Measurements from ENCODE around the gene CHD5. TPM values are rescaled to one million over a fixed set of nuclear protein-coding genes. Genes with fewer than 3 reads are reported as not detected.

The CHD5 gene
- total RNA-seq, 1 donor from 2014 or later, result 1.1 TPM

GRCh38 chr1:6098303-6099215 is 81.6 kb downstream of the CHD5 start:
- DNase-seq, result peak; percentile 21

GRCh38 chr1:6097824-6098223 is 82.3 kb downstream of the CHD5 start:
- no peak for DNase-seq

DNA sequence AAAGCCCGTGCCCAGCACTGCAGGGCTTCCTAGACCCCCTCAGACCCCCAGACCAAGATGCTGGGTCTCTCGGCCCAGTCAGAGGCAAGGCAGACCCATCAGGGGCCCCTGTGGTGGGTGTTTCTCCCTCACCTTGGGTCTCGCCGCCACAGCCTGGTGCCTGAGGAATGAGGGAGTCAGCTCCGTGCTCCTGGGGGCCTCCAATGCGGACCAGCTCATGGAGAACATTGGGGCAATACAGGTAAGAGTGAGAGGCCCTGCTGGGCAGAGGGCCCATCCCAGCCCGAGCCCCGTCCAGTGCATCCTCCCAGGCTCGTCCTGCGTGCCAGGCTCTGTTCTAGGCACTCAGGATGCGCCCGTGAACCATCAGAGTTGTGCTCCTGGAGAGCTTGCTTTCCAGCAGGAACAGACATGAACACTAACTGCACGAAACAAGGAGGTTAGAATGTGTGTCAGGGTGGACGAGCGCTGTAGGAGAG is 83.0 kb downstream of the CHD5 start:
- no peak for DNase-seq

DNA sequence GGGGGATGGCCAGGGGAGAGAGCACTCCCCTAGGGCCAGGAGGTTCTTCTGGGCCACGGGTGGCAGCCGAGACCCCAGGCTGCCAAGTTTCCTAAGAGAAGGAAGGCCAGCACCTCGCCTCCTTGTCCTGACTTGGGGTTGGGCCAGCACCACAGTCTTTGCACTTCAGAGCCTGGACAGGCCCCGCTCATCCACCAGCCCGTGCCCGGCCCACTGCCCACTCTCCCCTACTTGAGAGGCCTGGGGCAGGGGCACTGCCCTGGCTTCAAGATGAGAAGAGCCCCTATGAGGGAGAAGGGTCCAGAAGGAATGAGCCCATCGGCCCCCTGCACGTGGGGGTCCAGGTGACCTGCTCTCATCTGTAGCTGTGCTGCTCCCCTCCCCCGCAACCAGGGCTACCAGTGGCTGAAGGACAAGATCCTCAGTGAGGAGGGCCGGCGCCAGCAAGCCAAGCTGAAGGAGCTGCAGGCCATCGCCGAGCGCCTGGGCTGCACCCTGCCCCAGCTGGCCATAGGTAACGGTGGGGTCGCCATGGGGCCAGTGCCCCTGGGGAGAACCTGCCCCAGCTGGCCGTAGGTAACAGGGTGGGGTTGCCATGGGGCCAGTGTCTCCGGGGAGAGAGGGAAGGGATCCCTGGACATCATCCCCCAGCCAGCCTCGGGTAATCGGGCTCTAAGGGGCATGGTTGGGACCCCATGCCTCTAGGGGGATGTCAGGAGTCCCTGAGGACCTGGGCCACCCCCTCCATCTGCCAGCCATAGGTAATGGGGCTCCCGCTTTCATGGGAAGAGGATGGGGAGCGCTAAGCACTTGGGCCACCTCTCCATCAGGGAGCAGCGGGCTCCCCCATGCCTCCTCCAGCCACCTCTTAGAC is 83.6 kb downstream of the CHD5 start:
- no peak for DNase-seq

DNA sequence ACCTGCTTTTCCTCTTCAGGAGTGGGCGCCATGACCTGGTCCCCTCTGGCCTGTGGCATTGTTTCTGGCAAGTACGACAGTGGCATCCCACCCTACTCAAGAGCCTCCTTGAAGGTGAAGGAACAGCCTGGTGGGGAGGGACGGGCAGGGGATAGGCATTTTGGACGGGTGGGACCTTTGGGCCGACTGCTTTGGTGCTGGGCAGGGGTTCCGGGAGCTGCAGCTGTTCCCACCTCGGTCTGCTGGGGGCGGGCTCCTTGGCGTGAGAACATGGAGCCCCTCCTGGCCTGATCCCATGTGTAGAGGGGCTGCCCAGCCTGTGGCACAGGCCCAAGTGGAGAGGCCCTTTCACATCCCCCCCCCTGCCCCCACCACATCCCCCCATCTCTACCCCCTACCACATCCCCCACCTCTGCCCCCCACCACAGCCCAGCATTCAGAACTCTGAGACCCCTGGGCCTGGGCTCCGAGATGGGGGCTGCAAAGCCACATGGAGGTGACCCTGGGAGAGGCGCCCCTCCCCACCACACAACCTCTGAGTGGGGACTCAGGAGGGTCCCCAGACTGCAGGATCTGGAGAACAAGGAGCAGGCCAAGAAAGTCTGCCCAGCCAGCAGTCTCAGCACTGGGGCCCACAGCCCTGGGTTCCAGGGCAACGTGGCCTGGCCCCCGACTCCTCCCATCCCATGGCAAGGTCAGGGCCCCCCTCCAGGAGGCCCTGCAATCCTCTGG is 84.4 kb downstream of the CHD5 start:
- DNase-seq, result no peak

DNA sequence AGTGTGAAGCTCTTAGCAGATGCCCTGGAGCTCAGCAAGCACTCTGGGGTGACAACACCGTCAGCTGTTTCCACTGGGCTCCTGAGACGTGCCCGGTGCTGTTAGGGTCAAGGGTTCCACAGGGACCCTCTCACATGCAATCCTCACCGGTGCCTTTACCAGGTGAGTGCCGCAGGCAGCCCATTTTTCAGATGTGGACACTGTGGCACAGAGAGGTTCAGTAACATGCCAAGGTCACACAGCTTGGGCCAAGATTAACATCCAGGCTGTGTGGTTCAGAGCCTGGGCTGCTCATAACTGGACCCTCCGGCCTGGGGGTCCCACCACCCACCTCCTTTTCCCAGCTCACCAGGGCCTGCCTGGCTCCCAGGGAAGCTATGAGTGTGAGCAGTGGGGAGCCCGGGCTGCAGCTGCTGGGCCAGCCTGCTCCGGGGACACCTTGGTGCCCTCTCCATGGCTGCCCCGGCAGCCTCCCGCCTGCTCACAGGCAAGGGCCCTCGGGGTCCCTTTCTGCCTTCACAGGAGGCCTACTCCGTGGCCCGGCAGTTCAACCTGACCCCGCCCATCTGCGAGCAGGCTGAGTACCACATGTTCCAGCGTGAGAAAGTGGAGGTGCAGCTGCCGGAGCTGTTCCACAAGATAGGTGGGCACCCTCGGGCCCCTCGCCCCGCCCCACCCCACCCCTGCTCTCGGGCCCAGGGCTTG is 85.2 kb downstream of the CHD5 start:
- DNase-seq, result no peak

DNA sequence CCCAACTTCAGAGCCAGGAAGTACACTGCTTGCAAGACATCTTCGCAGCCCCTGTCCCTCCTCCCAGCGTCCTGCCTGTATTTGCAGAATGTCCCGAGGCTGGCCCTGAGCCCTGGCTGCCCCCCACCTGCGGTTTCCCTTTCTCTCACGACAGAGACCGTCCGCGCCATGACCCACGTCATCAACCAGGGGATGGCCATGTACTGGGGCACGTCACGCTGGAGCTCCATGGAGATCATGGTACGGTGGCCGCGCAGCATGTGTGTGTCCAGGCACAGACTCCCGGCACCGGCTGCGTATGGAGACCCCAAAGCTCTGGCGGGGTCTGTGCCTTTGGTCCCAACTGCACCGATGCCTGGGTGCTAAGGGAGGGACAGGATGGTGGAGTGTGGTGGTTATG is 85.9 kb downstream of the CHD5 start:
- no peak for DNase-seq

- no peak for DNase-seq
Measured at GRCh38 chr1:6093611-6094010, 86.5 kb downstream of the CHD5 start.

DNA sequence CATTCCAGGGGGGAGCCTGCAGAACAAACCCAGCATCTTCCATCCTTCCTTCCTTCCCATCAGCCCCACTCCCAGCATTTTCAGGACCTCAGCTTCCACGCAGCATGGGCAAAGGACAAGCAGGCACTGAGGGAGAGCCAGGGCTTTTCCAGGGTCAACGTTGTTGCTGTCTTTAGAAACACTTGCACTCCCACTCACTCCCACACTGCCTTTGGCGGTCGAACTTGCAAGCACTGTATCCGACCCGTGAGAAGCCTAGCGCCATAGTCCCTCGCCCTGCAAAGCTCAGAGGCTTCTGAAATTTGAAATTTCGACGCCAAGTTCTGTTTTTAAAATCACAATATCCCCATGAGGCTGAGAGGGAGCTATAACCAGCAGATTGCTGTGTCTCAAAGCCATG is 87.0 kb downstream of the CHD5 start:
- DNase-seq, result no peak

DNA sequence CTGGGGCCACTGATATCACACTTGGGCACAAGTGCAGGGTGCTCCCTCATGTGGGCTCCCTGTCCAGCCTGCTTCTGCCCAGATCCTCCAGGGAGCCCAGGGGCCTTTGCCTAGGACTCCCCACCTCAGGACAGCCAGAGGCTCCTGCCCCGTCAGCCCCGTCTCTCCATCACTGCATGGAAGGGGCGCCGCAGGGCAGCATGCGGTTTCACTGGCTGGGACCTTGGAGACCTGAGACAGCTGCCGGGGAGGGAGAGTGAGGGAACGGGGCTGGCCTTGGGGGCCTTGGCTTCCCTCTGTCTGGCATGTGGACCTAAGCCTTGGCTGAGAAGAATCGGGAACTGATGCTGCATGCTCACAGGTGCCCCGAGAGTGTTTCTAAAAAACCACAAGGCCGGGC is 87.9 kb downstream of the CHD5 start:
- DNase-seq, result no peak

GRCh38 chr1:6091823-6092109 is 88.4 kb downstream of the CHD5 start:
- DNase-seq, result no peak

- DNase-seq, result no peak
Measured at GRCh38 chr1:6090996-6091822, 88.9 kb downstream of the CHD5 start.

DNA sequence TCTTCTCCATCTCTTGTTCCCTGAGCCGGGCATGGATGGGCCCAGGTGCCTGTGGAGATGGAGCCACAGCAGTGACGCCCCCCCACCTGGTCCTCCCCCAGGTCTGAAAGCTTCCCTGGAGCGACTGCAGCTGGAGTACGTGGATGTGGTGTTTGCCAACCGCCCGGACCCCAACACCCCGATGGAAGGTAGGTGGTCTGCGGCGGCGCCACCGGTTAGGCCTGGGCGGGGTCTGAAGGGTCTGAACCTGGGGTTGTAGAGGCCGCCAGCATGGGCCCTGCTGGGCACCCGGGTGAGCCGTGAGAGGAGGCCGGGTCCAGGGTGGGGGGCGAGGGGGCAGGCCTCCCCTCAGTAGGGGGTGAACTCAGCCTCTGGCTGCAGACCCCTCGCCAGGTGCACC is 89.8 kb downstream of the CHD5 start:
- no peak for DNase-seq

- no peak for DNase-seq
Measured at GRCh38 chr1:6088956-6089355, 91.2 kb downstream of the CHD5 start.

- no peak for DNase-seq
Measured at GRCh38 chr1:6087958-6088357, 92.2 kb downstream of the CHD5 start.

DNA sequence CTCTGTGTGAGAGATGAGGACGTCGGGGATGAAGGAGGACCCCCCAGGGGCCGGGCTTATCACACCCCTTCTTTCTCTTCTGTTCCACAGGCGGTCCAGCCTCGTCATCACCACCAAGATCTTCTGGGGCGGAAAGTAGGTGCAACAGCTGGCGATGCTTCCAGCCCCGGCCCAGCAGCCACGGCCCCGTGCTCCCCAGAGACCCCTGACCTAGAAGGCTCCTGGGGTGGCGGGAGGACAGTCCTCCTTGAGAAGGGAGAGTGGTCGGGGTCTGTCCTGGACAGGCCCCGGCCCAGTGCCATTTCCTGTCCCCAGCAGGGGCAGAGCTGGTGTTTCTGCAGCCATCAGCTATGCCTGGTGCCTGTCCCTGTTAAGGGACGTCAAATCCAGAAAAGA is 92.7 kb downstream of the CHD5 start:
- DNase-seq, result no peak

GRCh38 chr1:6086762-6087376 is 93.3 kb downstream of the CHD5 start:
- DNase-seq, result no peak

GRCh38 chr1:6086358-6086757 is 93.8 kb downstream of the CHD5 start:
- DNase-seq, result no peak

GRCh38 chr1:6085666-6086065 is 94.5 kb downstream of the CHD5 start:
- no peak for DNase-seq

DNA sequence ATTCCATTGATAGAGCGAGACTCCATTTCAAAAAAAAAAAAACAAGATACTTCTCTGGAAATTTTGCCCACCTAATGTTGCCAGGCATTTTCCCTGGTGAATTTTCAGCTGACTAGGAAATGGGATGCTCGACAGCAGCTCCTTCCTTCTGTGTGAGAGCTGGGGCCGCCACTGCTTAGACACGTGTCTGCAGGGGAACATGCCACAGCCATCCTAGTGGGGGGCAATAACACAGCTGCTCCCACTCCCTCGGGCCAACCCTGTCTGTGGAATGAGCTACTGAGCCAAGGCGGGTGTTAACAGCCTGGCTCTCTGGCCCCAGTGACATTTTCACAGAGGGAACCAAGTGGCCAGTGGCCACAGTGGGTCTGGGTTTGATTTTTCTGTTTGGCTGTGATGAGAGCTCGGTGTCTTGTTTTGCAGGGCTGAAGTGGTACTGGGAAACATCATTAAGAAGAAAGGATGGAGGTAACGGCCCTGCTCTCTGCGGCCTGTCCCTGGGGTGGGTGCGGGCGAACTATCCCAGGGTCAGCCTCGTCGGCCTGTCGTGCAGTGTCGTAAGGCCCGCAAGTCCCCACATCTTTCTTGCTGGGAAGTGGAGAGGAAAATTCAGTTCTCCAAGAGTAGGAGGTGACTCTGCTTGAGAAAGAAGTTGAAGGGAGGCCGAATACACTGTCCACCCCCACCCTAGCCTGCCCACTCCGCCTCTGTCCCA is 95.2 kb downstream of the CHD5 start:
- no peak for DNase-seq

Measured in tongue (tissue), 2 donors.